Mucosa of descending colon (tissue), 3 donors: ENCODE data around the gene KRTCAP2. TPM values are rescaled to one million over a fixed set of nuclear protein-coding genes. Genes with fewer than 3 reads are reported as not detected.

Experiments used
- ATAC-seq: fragments of 200-7000 bp; cut with Tn5 transposase; one replicate; pipeline ENCODE4 v1.9.1; 2020; ENCODE audit warnings: mild to moderate bottlenecking, moderate library complexity
- DNase-seq, 3 donors: peaks; one replicate each; pipeline ENCODE4 v3.0.0-alpha.2; 2020
- H3K36me3 ChIP-seq: fragments of 200-600 bp; one replicate; pipeline ENCODE4 v1.8.0; 2021; ENCODE audit warnings: low read depth, mild to moderate bottlenecking
- H3K4me1 ChIP-seq: fragments of 200-600 bp; one replicate; pipeline ENCODE4 v1.8.0; 2021; ENCODE audit warnings: low read depth, mild to moderate bottlenecking
- H3K4me3 ChIP-seq: fragments of 200-600 bp; one replicate; pipeline ENCODE4 v1.8.0; 2021; ENCODE audit warnings: mild to moderate bottlenecking
- H3K9me3 ChIP-seq: fragments of 200-600 bp; one replicate; pipeline ENCODE4 v1.8.0; 2021; ENCODE audit warnings: mild to moderate bottlenecking
- CTCF ChIP-seq: fragments of 200-600 bp; IDR thresholded peaks from one replicate; pipeline ENCODE4 v1.8.0; 2022; ENCODE audit warnings: antibody characterized with exemption, mild to moderate bottlenecking
- intact Hi-C, 2 donors: fragments of 100-400 bp; cut with DNase I in 1 of 2; cut with micrococcal nuclease in 1 of 2; formaldehyde crosslinking; loops; one replicate each; pipeline versions ENCODE4 v1.11.0 to v1.11.1; 2022; cut with DNase I, micrococcal nuclease
- total RNA-seq, 3 donors: library from RNA; stranded (reverse); fragmentation: NEBNext Ultra II Directional in 2 of 3; extraction: Animal tissue kit (Norgen Biotek cat#: 25700) in 2 of 3; gene quantifications; one replicate each; pipeline versions ENCODE4 v1.2.1 to v1.2.4, GENCODE V29; 2021 to 2023
- donor health status: DM: no; HTN: no; CAD: no; lungs with moderate emphysema.
- donor health status: DM: no; HTN: no; CAD: no.
- donor health status: DM: no; HTN: yes; CAD: no.

KRTCAP2 gene
- total RNA-seq, 3 donors from 2014 or later = 162 to 190 (median 176) TPM

- Histone ChIP-seq H3K36me3 (no peaks in the 10 kb centered on the region), H3K4me1 (peaks cover 20% of the 10 kb centered on the region), H3K4me3 (no peak overlapping the region), H3K9me3 (no peaks in the 10 kb centered on the region)
- no peak for ATAC-seq
- no peak for TF ChIP-seq CTCF
- peak in 1 of 3 donors; percentile 4 for DNase-seq
- intact Hi-C loops = no loop called here
These were observed 37.4 kb upstream of the KRTCAP2 start for GRCh38 chr1:155210314-155211104.

GRCh38 chr1:155209312-155209721 lies 36.2 kb upstream of the KRTCAP2 start:
- DNase-seq (no peak), ATAC-seq (no peak)
- intact Hi-C loops = no loop called here
- TF ChIP-seq CTCF = no peak
- Histone ChIP-seq H3K4me1 (peaks cover 20% of the 10 kb centered on the region), H3K36me3 (no peaks in the 10 kb centered on the region), H3K9me3 (no peaks in the 10 kb centered on the region), H3K4me3 (peak overlapping the region; percentile 78)

- intact Hi-C loops = no loop called here
- TF ChIP-seq CTCF = no peak
These were observed 35.6 kb upstream of the KRTCAP2 start, which contains the start of gene MTX1 for GRCh38 chr1:155208541-155209311. Gene MTX1, plus strand, starts transcription at chr1:155208695. Its CDS starts 110 bp downstream, at chr1:155208805.

GRCh38 chr1:155207806-155208540 lies 34.9 kb upstream of the KRTCAP2 start, which contains the start of gene THBS3:
Gene THBS3, minus strand, starts transcription at chr1:155207897. Its CDS starts 21 bp downstream, at chr1:155207876.
- peak within 1 kb of the TSS; percentile 78 for H3K4me3 ChIP-seq
- DNase-seq = peak in 2 of 3 donors; percentile 38 to 65
- H3K4me1 ChIP-seq = peaks cover 20% of the 10 kb centered on the region
- H3K9me3 ChIP-seq = no peaks in the 10 kb centered on the region
- TF ChIP-seq CTCF = no peak
- intact Hi-C loops = no loop called here
- peak; percentile 10 for ATAC-seq
- H3K36me3 ChIP-seq = no peaks in the 10 kb centered on the region

More at GRCh38 chr1:155208541-155209311, 35.6 kb upstream of the KRTCAP2 start, which contains the start of gene MTX1:
- H3K9me3 ChIP-seq = no peaks in the 10 kb centered on the region
- H3K4me3 ChIP-seq = peak within 1 kb of the TSS; percentile 78
- H3K4me1 ChIP-seq = peaks cover 20% of the 10 kb centered on the region
- peak; percentile 87 to 93 (median 90) for DNase-seq
- ATAC-seq = peak; percentile 85
- H3K36me3 ChIP-seq = no peaks in the 10 kb centered on the region
